H1 (cell line): Measurements from ENCODE around the gene BSG. TPM values are rescaled to one million over a fixed set of nuclear protein-coding genes. Genes with fewer than 3 reads are reported as not detected.

ENCODE experiments used
- BACH1 ChIP-seq: IDR thresholded peaks from 2 replicates; pipeline ENCODE4 v1.6.1; 2012; ENCODE audit warnings: low read length, improper control_type of control experiment
- BCL11A ChIP-seq, 2 experiments: IDR thresholded peaks; one replicate each; pipeline ENCODE4 v1.6.1; 2011; ENCODE audit warnings: low read depth in 2 of 2, low read length in 2 of 2, mild to moderate bottlenecking in 2 of 2
- CHD2 ChIP-seq: IDR thresholded peaks from 2 replicates; pipeline ENCODE4 v1.6.1; 2012; ENCODE audit warnings: low read length, improper control_type of control experiment
- KDM5A ChIP-seq: fragments of 200-600 bp; IDR thresholded peaks from 2 replicates; pipeline ENCODE4 v1.7.1; 2012; ENCODE audit warnings: mild to moderate bottlenecking, low read length, inconsistent platforms, mixed read lengths
- PHF8 ChIP-seq: fragments of 200-600 bp; sonication (generic); conservative IDR thresholded peaks from 2 replicates; pipeline ENCODE4 v1.7.1; 2012; ENCODE audit warnings: low read depth, mild to moderate bottlenecking, inconsistent platforms, low read length, moderate library complexity
- POLR2AphosphoS5 ChIP-seq: IDR thresholded peaks from 2 replicates; pipeline ENCODE4 v1.6.1; 2011; ENCODE audit warnings: low read depth, low read length
- POU5F1 ChIP-seq: IDR thresholded peaks from 2 replicates; pipeline ENCODE4 v1.6.1; 2011; ENCODE audit warnings: low read depth, mild to moderate bottlenecking, low read length, moderate library complexity
- RAD21 ChIP-seq, 2 experiments: IDR thresholded peaks in 1 of 2; conservative IDR thresholded peaks in 1 of 2; 2 replicates each; pipeline ENCODE4 v1.6.1; 2011; ENCODE audit warnings: low read depth in 2 of 2, low read length in 2 of 2, improper control_type of control experiment in 1 of 2, inconsistent platforms in 1 of 2, mild to moderate bottlenecking in 1 of 2, moderate library complexity in 1 of 2
- RBBP5 ChIP-seq: IDR thresholded peaks from 2 replicates; pipeline ENCODE4 v1.7.1; 2012; ENCODE audit warnings: low read depth, mild to moderate bottlenecking, inconsistent platforms, low read length, moderate library complexity, borderline replicate concordance
- RFX5 ChIP-seq: IDR thresholded peaks from 2 replicates; pipeline ENCODE4 v1.6.1; 2011; ENCODE audit warnings: low read depth, low read length, improper control_type of control experiment, borderline replicate concordance
- RNF2 ChIP-seq: fragments of 200-900, 300-1000 bp; sonication (generic); IDR thresholded peaks from 2 replicates; pipeline ENCODE4 v1.7.1; 2016; ENCODE audit warnings: borderline replicate concordance, low read depth, mild to moderate bottlenecking, antibody characterized with exemption, low read length; ENCODE audit not compliant: poor library complexity, severe bottlenecking; ENCODE audit errors: missing control alignments
- SIN3A ChIP-seq, 2 experiments: IDR thresholded peaks in 1 of 2; conservative IDR thresholded peaks in 1 of 2; 2 replicates each; pipeline ENCODE4 v1.6.1; 2011 to 2012; ENCODE audit warnings: low read length in 2 of 2, improper control_type of control experiment in 1 of 2, low read depth in 1 of 2, mild to moderate bottlenecking in 1 of 2
- TAF1 ChIP-seq: IDR thresholded peaks from 2 replicates; pipeline ENCODE4 v1.6.1; 2011; ENCODE audit warnings: mild to moderate bottlenecking, low read depth, low read length
- TEAD4 ChIP-seq: IDR thresholded peaks from 2 replicates; pipeline ENCODE4 v1.6.1; 2012; ENCODE audit warnings: low read depth, low read length, inconsistent platforms, mixed read lengths
- polyA plus RNA-seq, 7 experiments: library from polyadenylated mRNA; depleted of rRNA in 3 of 7; stranded (reverse) in 5 of 7; unstranded in 2 of 7; fragments of >200 nt in 5 of 7; fragments of 200-250 nt in 2 of 7; gene quantifications; 1 replicate in 5 of 7; 2 replicates in 1 of 7; 4 replicates in 1 of 7; pipeline versions ENCODE4 v1.2.1 to v1.2.3, GENCODE V29; 2011 to 2013; ENCODE audit warnings: missing spikeins in 2 of 7, mixed read lengths in 2 of 7
- total RNA-seq: library from RNA; stranded (reverse); fragmentation: NEBNext Ultra II Directional; extraction: Animal tissue kit (Norgen Biotek cat#: 25700); gene quantifications from 2 replicates; pipeline ENCODE4 v1.2.1, GENCODE V29; 2021
- TF ChIP-seq, protein P1 (sequence below): IDR thresholded peaks from 2 replicates; pipeline ENCODE4 v1.6.1; 2011; ENCODE audit warnings: low read length, improper control_type of control experiment
- TF ChIP-seq, protein P2 (sequence below): IDR thresholded peaks from 2 replicates; pipeline ENCODE4 v1.6.1; 2012; ENCODE audit warnings: inconsistent platforms

Gene BSG
- total and polyA plus RNA-seq, 2 of the 8 experiments (the other 6 are each of a cell fraction or from before 2014, with no cell fraction given), result 726 to 1,055 TPM

DNA sequence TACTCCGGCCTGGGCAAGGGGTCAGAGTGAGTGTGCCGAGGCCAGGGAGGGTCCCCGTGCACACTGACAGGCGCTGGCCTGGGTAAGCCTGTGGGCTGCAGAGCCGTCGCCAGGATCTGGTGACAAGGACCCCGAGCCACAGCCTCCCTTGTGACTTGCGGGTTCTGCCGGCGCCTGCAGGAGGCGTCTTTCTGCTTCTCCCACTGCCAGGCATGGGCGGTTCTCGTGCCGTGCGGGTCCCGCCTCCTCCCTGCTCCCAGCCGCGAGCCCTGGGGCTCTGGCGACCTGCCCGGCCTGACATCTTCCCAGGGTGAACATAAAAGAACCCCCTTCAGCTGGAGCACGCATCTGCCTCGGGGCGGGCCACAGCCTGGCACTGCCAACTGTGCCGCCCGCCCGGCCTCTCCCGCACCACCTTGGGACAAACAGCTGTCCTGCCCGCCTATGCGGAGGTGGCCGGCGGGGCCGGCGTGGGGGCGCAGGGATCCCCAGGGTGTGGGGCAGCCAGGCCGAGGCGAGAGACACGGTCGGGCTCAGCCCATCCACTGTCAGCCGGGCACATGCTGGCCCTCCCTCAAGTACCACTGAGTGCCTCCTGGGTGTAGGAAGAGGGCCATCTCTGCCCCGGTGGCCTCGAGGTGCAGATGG lies 15.8 kb downstream of the BSG start (continued):
- TF ChIP-seq, protein P1, sequence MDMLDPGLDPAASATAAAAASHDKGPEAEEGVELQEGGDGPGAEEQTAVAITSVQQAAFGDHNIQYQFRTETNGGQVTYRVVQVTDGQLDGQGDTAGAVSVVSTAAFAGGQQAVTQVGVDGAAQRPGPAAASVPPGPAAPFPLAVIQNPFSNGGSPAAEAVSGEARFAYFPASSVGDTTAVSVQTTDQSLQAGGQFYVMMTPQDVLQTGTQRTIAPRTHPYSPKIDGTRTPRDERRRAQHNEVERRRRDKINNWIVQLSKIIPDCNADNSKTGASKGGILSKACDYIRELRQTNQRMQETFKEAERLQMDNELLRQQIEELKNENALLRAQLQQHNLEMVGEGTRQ, result no peak
- TF ChIP-seq SIN3A (conservative IDR thresholded peaks at IDR 0.05 in 1 of 2, IDR thresholded peaks at IDR 0.05 in 1 of 2; ENCODE audit: low read depth in 1 of 2, low read length in 2 of 2) (peak; percentile 64 to 73; a peak in 1 of 4 replicates), RAD21 (IDR thresholded peaks at IDR 0.05 in 1 of 2, conservative IDR thresholded peaks at IDR 0.05 in 1 of 2; ENCODE audit: low read depth in 2 of 2, low read length in 2 of 2) (peak; percentile 32 to 61), RBBP5 (no peak), POU5F1 (no peak), TAF1 (no peak), POLR2AphosphoS5 (no peak), BACH1 (no peak), RNF2 (no peak), CHD2 (no peak), RFX5 (no peak), PHF8 (no peak), KDM5A (no peak), BCL11A (IDR thresholded peaks at IDR 0.05; ENCODE audit: low read depth in 2 of 2, low read length in 2 of 2) (no peak), TEAD4 (no peak)
- TF ChIP-seq, protein P2, sequence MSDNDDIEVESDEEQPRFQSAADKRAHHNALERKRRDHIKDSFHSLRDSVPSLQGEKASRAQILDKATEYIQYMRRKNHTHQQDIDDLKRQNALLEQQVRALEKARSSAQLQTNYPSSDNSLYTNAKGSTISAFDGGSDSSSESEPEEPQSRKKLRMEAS, result no peak
